ENCODE measurements around the gene TMEM94.

Gene TMEM94

GRCh38 chr17:75506134-75506533, 49.7 kb downstream of the TMEM94 start:
- no peak for DNase-seq (ENCODE audit: extremely low spot score)
- CTCF ChIA-PET: interaction anchor here (1.0 to 2.0 kb wide), 4 partner anchors 8 to 127 kb away, joined by 3 to 7 read pairs (median 4); partner anchors contain the start of gene SMIM5
- TF ChIP-seq, protein P1, sequence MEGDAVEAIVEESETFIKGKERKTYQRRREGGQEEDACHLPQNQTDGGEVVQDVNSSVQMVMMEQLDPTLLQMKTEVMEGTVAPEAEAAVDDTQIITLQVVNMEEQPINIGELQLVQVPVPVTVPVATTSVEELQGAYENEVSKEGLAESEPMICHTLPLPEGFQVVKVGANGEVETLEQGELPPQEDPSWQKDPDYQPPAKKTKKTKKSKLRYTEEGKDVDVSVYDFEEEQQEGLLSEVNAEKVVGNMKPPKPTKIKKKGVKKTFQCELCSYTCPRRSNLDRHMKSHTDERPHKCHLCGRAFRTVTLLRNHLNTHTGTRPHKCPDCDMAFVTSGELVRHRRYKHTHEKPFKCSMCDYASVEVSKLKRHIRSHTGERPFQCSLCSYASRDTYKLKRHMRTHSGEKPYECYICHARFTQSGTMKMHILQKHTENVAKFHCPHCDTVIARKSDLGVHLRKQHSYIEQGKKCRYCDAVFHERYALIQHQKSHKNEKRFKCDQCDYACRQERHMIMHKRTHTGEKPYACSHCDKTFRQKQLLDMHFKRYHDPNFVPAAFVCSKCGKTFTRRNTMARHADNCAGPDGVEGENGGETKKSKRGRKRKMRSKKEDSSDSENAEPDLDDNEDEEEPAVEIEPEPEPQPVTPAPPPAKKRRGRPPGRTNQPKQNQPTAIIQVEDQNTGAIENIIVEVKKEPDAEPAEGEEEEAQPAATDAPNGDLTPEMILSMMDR (IDR thresholded peaks at IDR 0.05; ENCODE audit: control extremely low read depth, extremely low read depth, low read depth, missing control alignments): no peak
- POLR2A ChIA-PET: no interaction called here

DNA sequence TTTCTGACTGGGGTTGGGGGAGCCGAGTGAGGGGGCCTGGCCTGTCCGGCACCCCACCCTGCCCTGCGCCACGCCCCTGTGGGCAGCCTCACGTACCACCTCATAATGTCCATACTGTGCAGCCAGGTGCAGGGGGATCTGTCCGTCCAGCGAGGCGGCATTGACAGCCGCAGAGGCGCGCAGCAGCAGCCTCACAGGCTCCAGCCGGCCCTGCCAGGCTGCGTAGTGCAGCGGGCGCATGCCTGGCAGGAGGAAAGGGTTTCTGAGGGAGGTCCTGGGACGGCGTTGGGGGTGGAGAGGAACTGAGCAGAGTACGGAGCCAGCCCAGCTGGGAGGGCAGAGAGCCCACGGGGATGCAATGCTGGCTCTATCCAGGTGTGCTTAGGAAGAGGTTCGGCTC, 50.5 kb downstream of the TMEM94 start:
- POLR2A ChIA-PET: interaction anchor here (0.5 kb wide), 1 partner anchor 239 kb away, joined by 4 read pairs; no protein-coding TSS in a partner anchor
- TF ChIP-seq, protein P1 (IDR thresholded peaks at IDR 0.05; ENCODE audit: control extremely low read depth, extremely low read depth, low read depth, missing control alignments): no peak
- CTCF ChIA-PET: interaction anchor here (1.1 kb wide), 1 partner anchor 15 kb away, joined by 4 read pairs; no protein-coding TSS in a partner anchor
- DNase-seq (ENCODE audit: extremely low spot score): no peak

GRCh38 chr17:75507733-75508719, 51.6 kb downstream of the TMEM94 start:
- CTCF ChIA-PET: interaction anchor here (0.8 to 1.1 kb wide), 3 partner anchors 14 to 242 kb away, joined by 3 to 4 read pairs (median 3); no protein-coding TSS in a partner anchor
- no peak for DNase-seq (ENCODE audit: extremely low spot score)
- POLR2A ChIA-PET: interaction anchor here (0.6 kb wide), 1 partner anchor 157 kb away, joined by 4 read pairs; no protein-coding TSS in a partner anchor
- TF ChIP-seq, protein P1 (IDR thresholded peaks at IDR 0.05; ENCODE audit: control extremely low read depth, extremely low read depth, low read depth, missing control alignments): no peak

DNA sequence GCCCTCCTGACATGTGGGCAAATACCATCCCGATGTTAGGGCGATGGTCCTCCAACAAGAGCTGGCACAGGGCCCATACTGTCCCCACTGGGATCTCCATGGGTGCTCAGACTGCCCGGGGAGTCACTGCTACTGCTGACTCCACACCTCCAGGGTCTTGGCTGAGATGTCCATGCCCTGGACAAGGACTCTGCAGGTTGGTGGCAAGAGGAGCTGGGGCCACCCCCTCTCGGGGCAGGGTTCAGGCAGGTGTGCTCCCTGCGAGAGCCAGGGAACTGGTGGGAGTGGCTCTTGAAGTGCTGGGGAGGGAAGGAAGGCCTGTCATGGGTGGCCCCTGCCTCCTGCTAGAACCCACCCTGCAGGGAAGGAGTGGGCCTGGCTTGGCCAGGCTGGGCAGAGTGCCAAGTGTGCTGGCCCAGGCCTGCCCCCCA, 52.5 kb downstream of the TMEM94 start:
- DNase-seq (ENCODE audit: extremely low spot score): no peak
- TF ChIP-seq, protein P1 (IDR thresholded peaks at IDR 0.05; ENCODE audit: control extremely low read depth, extremely low read depth, low read depth, missing control alignments): no peak
- CTCF ChIA-PET: interaction anchor here (0.8 to 1.2 kb wide), 3 partner anchors 81 to 241 kb away, joined by 3 to 4 read pairs (median 3); no protein-coding TSS in a partner anchor
- POLR2A ChIA-PET: no interaction called here

DNA sequence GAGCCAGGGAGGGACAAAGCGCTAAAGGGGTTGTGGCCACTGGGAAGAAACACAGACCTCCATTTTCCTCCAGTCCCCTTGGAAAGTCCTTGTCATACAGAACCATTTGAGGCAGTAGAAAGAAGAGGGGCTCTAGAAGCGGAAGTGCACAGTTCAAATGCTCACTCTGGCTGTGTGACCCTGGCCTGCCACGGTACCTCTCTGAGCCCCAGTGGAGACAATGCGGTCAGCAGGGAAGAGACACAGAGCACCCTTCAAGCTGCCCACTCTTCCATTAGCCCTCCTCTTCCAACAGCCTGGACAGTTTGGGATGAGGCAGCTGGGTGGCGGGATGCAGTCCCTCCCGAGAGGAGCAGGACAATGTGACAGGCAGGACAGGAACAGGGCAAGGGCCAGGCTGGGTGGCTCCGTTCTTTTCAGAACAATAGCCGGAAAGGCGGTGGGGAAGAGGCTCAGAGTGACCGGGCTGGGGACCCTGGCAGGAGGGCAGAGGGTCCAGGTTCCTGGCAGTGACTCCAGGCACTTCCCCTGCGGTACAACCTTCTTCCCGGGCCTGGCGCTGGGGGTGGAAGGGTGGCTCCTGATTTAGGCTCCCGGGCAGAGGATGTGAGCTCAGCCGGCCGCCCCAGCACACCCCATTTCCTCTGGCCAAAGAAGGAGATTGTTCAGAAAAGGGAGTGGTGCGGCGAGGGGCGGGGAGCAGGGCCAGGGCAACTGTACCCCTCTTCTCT, 53.3 kb downstream of the TMEM94 start:
- no peak for DNase-seq (ENCODE audit: extremely low spot score)
- POLR2A ChIA-PET: interaction anchor here (0.6 kb wide), 1 partner anchor 734 kb away, joined by 4 read pairs; the partner anchor contains the start of gene NAT9
- TF ChIP-seq, protein P1 (IDR thresholded peaks at IDR 0.05; ENCODE audit: control extremely low read depth, extremely low read depth, low read depth, missing control alignments): no peak
- CTCF ChIA-PET: interaction anchor here (1.2 kb wide), 1 partner anchor 238 kb away, joined by 4 read pairs; no protein-coding TSS in a partner anchor

DNA sequence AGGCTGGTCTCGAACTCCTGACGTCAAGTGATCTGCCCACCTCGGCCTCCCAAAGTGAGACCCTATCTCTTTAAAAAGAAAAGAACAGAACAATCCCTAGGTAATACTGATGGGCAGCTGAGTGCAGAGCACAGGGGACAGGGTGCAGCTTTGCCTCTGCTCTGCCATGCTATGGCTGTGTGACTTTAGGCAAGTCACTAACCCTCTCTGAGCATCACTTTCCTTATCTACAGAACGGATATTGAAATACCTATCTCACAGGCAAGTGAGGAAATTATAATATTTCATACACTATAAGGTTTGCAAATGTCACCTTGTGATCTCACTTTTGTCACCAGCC, 54.8 kb downstream of the TMEM94 start:
- ChIA-PET CTCF (interaction anchor here (1.3 kb wide), 1 partner anchor 8 kb away, joined by 4 read pairs; no protein-coding TSS in a partner anchor), POLR2A (interaction anchor here (0.7 kb wide), 1 partner anchor 240 kb away, joined by 8 read pairs; the partner anchor contains the start of gene MIF4GD)
- DNase-seq (ENCODE audit: extremely low spot score): no peak
- TF ChIP-seq, protein P1 (IDR thresholded peaks at IDR 0.05; ENCODE audit: control extremely low read depth, extremely low read depth, low read depth, missing control alignments): no peak

All from GM10248 (cell line).